Large intestine (tissue), 3 donors: ENCODE data around the gene TENT4B. TPM values are rescaled to one million over a fixed set of nuclear protein-coding genes. Genes with fewer than 3 reads are reported as not detected.

Source experiments
- DNase-seq, 2 donors: peaks; one replicate each; pipeline versions ENCODE4 v3.0.0 to v3.0.0-alpha.2; 2013
- H3K27ac ChIP-seq: one replicate; pipeline ENCODE4 v1.5.1; 2013; ENCODE audit warnings: low read length
- H3K27me3 ChIP-seq: 2 replicates; pipeline ENCODE4 v1.6.1; 2013; ENCODE audit warnings: low read length; ENCODE audit not compliant: control insufficient read depth, insufficient read depth
- H3K36me3 ChIP-seq: 2 replicates; pipeline ENCODE4 v1.6.1; 2013; ENCODE audit warnings: low read length; ENCODE audit not compliant: control insufficient read depth, insufficient read depth
- H3K4me1 ChIP-seq: one replicate; pipeline ENCODE4 v1.6.1; 2013; ENCODE audit warnings: low read length; ENCODE audit not compliant: control insufficient read depth, insufficient read depth
- H3K4me3 ChIP-seq: one replicate; pipeline ENCODE4 v1.5.1; 2013; ENCODE audit warnings: low read length
- H3K9me3 ChIP-seq: one replicate; pipeline ENCODE4 v1.6.1; 2013; ENCODE audit warnings: mild to moderate bottlenecking, low read depth, low read length, moderate library complexity; ENCODE audit not compliant: control insufficient read depth
- WGBS: methylation state at CpG from one replicate; pipeline ENCODE4 v1.1.5; 2013; ENCODE audit warnings: low lambda C conversion rate; ENCODE audit not compliant: insufficient coverage; 5-methylcytosine and 5-hydroxymethylcytosine counted together
- polyA plus RNA-seq: library from polyadenylated mRNA; unstranded; fragments of 120-200 nt; gene quantifications from one replicate; pipeline ENCODE4 v1.2.1, GENCODE V29; 2013

Gene TENT4B
- polyA plus RNA-seq, 1 donor: 17.2 TPM

GRCh38 chr16:50263940-50264929 is 111.1 kb downstream of the TENT4B start:
- H3K27me3 ChIP-seq: no peaks in the 10 kb centered on the region
- no CpG with 5 or more reads among the region's 8 CpGs for WGBS
- H3K4me3 ChIP-seq: no peak overlapping the region
- peaks cover 19% of the 10 kb centered on the region for H3K4me1 ChIP-seq
- no peaks in the 10 kb centered on the region for H3K36me3 ChIP-seq
- no peak for DNase-seq
- H3K27ac ChIP-seq: no peak overlapping the region
- peaks cover 5% of the 10 kb centered on the region for H3K9me3 ChIP-seq

GRCh38 chr16:50265260-50265659 is 112.2 kb downstream of the TENT4B start:
- H3K27ac ChIP-seq: no peak overlapping the region
- peak in 1 of 2 donors; percentile 50 for DNase-seq

GRCh38 chr16:50265716-50266336 is 112.7 kb downstream of the TENT4B start:
- H3K27ac ChIP-seq: no peak overlapping the region
- peaks cover 19% of the 10 kb centered on the region for H3K4me1 ChIP-seq
- no CpG with 5 or more reads among the region's 10 CpGs for WGBS
- no peaks in the 10 kb centered on the region for H3K36me3 ChIP-seq
- H3K27me3 ChIP-seq: no peaks in the 10 kb centered on the region
- H3K4me3 ChIP-seq: no peak overlapping the region
- no peaks in the 10 kb centered on the region for H3K9me3 ChIP-seq
- DNase-seq: no peak

More at GRCh38 chr16:50265260-50265659, 112.2 kb downstream of the TENT4B start:
- H3K27me3 ChIP-seq: no peaks in the 10 kb centered on the region
- no peak overlapping the region for H3K4me3 ChIP-seq
- no peaks in the 10 kb centered on the region for H3K36me3 ChIP-seq
- peaks cover 4% of the 10 kb centered on the region for H3K9me3 ChIP-seq
- peaks cover 19% of the 10 kb centered on the region for H3K4me1 ChIP-seq
- WGBS: no CpG with 5 or more reads among the region's 2 CpGs

- no peaks in the 10 kb centered on the region for H3K27me3 ChIP-seq
- peak within 1 kb of the TSS; percentile 11 for H3K4me3 ChIP-seq
- H3K36me3 ChIP-seq: no peaks in the 10 kb centered on the region
- peaks cover 19% of the 10 kb centered on the region for H3K4me1 ChIP-seq
- WGBS: no CpG with 5 or more reads among the region's 25 CpGs
- H3K27ac ChIP-seq: no peak within 1 kb of the TSS
- H3K9me3 ChIP-seq: no peaks in the 10 kb centered on the region
- peak; percentile 81 to 88 for DNase-seq
Observed at GRCh38 chr16:50266337-50267091, 113.4 kb downstream of the TENT4B start, which contains the start of gene ADCY7. Gene ADCY7 (plus strand): TSS chr16:50266551. CDS start chr16:50288180, 21,629 bp downstream.

GRCh38 chr16:50267151-50267631 is 114.1 kb downstream of the TENT4B start:
- Histone ChIP-seq H3K36me3 (no peaks in the 10 kb centered on the region), H3K4me1 (peaks cover 19% of the 10 kb centered on the region), H3K27me3 (no peaks in the 10 kb centered on the region), H3K9me3 (no peaks in the 10 kb centered on the region), H3K4me3 (no peak overlapping the region), H3K27ac (no peak overlapping the region)
- no CpG with 5 or more reads among the region's 8 CpGs for WGBS
- no peak for DNase-seq

- DNase-seq: no peak
- Histone ChIP-seq H3K27me3 (no peaks in the 10 kb centered on the region), H3K36me3 (no peaks in the 10 kb centered on the region), H3K4me3 (no peak overlapping the region), H3K27ac (no peak overlapping the region), H3K9me3 (no peaks in the 10 kb centered on the region), H3K4me1 (peaks cover 19% of the 10 kb centered on the region)
- 0% methylated on average over 1 of the region's 3 CpGs for WGBS
Observed at GRCh38 chr16:50267651-50268050, 114.5 kb downstream of the TENT4B start.

- Histone ChIP-seq H3K27me3 (no peaks in the 10 kb centered on the region), H3K27ac (no peak overlapping the region), H3K9me3 (no peaks in the 10 kb centered on the region), H3K36me3 (no peaks in the 10 kb centered on the region), H3K4me1 (peaks cover 19% of the 10 kb centered on the region), H3K4me3 (no peak overlapping the region)
- WGBS: no CpG with 5 or more reads among the region's 5 CpGs
- DNase-seq: no peak
Observed at GRCh38 chr16:50268352-50268751, 115.2 kb downstream of the TENT4B start.

- Histone ChIP-seq H3K4me1 (peaks cover 15% of the 10 kb centered on the region), H3K9me3 (no peaks in the 10 kb centered on the region), H3K36me3 (no peaks in the 10 kb centered on the region), H3K27ac (no peak overlapping the region), H3K27me3 (no peaks in the 10 kb centered on the region), H3K4me3 (no peak overlapping the region)
- no peak for DNase-seq
- no CpG with 5 or more reads among the region's 13 CpGs for WGBS
Observed at GRCh38 chr16:50269061-50269705, 116.1 kb downstream of the TENT4B start.

GRCh38 chr16:50269769-50270509 is 116.8 kb downstream of the TENT4B start:
- no peak for DNase-seq
- no peaks in the 10 kb centered on the region for H3K36me3 ChIP-seq
- H3K4me1 ChIP-seq: peaks cover 15% of the 10 kb centered on the region
- no peak overlapping the region for H3K4me3 ChIP-seq
- H3K27ac ChIP-seq: no peak overlapping the region
- no peaks in the 10 kb centered on the region for H3K27me3 ChIP-seq
- H3K9me3 ChIP-seq: no peaks in the 10 kb centered on the region
- no CpG with 5 or more reads among the region's 12 CpGs for WGBS
